Glutamatergic neuron (in vitro differentiated cells): Measurements from ENCODE around the gene CA4. TPM values are rescaled to one million over a fixed set of nuclear protein-coding genes. Genes with fewer than 3 reads are reported as not detected.
"Not testable (repeated sequence)": the region's sequence is repeated elsewhere in the genome, so short reads cannot be mapped to it uniquely, and the experiment has no call there.

Experiments used
- DNase-seq: peaks from one replicate; pipeline ENCODE4 v3.0.0; 2022
- H3K27ac Mint-ChIP-seq: one replicate; pipeline ENCODE4 v1.8.0; 2020; ENCODE audit warnings: mild to moderate bottlenecking, mixed read lengths, inconsistent platforms; ENCODE audit not compliant: unreplicated experiment
- H3K27me3 Mint-ChIP-seq: one replicate; pipeline ENCODE4 v1.8.0; 2020; ENCODE audit warnings: mild to moderate bottlenecking, moderate library complexity, mixed read lengths, inconsistent platforms; ENCODE audit not compliant: unreplicated experiment
- H3K36me3 Mint-ChIP-seq: one replicate; pipeline ENCODE4 v1.8.0; 2020; ENCODE audit warnings: mild to moderate bottlenecking, mixed read lengths, inconsistent platforms; ENCODE audit not compliant: unreplicated experiment
- H3K4me1 Mint-ChIP-seq: one replicate; pipeline ENCODE4 v1.8.0; 2020; ENCODE audit warnings: mild to moderate bottlenecking, low read depth, mixed read lengths, inconsistent platforms; ENCODE audit not compliant: unreplicated experiment
- H3K4me3 Mint-ChIP-seq: one replicate; pipeline ENCODE4 v1.8.0; 2020; ENCODE audit warnings: mild to moderate bottlenecking, mixed read lengths, inconsistent platforms; ENCODE audit not compliant: unreplicated experiment
- H3K9me3 Mint-ChIP-seq: one replicate; pipeline ENCODE4 v1.8.0; 2020; ENCODE audit warnings: mild to moderate bottlenecking, moderate library complexity, mixed read lengths, inconsistent platforms; ENCODE audit not compliant: unreplicated experiment
- CTCF ChIP-seq: fragments of 200-600 bp; sonication (generic); IDR thresholded peaks from one replicate; pipeline ENCODE4 v1.5.0; 2021; ENCODE audit not compliant: partially characterized antibody, unreplicated experiment
- long read RNA-seq: library from polyadenylated mRNA; unstranded; transcript quantifications from one replicate; pipeline ENCODE4 v2.0.0, GENCODE V29; 2020; ENCODE audit not compliant: unreplicated experiment
- total RNA-seq: library from RNA; stranded (reverse); fragmentation: NEBNext Ultra II Directional; extraction: Animal tissue kit (Norgen Biotek cat#: 25700); gene quantifications from one replicate; pipeline ENCODE4 v1.2.1, GENCODE V29; 2021; ENCODE audit not compliant: unreplicated experiment

Gene CA4
- 0.98 TPM for total RNA-seq
- long read RNA-seq, partial matches to known transcripts: 1 of 1 reads
- long read RNA-seq, other reads (novel, unspliced or antisense): 0 of 1 reads

GRCh38 chr17:60149691-60150582, at the start of gene CA4:
Gene CA4, plus strand, starts transcription at chr17:60149973. Its CDS starts 62 bp downstream, at chr17:60150035.
- DNase-seq: peak; percentile 47
- H3K36me3 Mint-ChIP-seq: no peaks in the 10 kb centered on the region
- H3K4me1 Mint-ChIP-seq: peaks cover 19% of the 10 kb centered on the region
- H3K4me3 Mint-ChIP-seq: peak within 1 kb of the TSS; percentile 76
- no peak within 1 kb of the TSS for H3K27ac Mint-ChIP-seq
- peaks cover 2% of the 10 kb centered on the region for H3K9me3 Mint-ChIP-seq
- TF ChIP-seq CTCF: no peak
- H3K27me3 Mint-ChIP-seq: peaks cover 22% of the 10 kb centered on the region

- H3K9me3 Mint-ChIP-seq, H3K4me3 Mint-ChIP-seq, H3K36me3 Mint-ChIP-seq: not testable (repeated sequence)
These were observed 49.2 kb upstream of the CA4 start for GRCh38 chr17:60100577-60100976.

GRCh38 chr17:60102015-60102631, 47.6 kb upstream of the CA4 start:
- not testable (repeated sequence) for H3K4me1 Mint-ChIP-seq, H3K27ac Mint-ChIP-seq, H3K36me3 Mint-ChIP-seq, H3K9me3 Mint-ChIP-seq, H3K27me3 Mint-ChIP-seq, DNase-seq
- peak overlapping the region; percentile 3 for H3K4me3 Mint-ChIP-seq

More at GRCh38 chr17:60100577-60100976, 49.2 kb upstream of the CA4 start:
- H3K27me3 Mint-ChIP-seq, H3K4me1 Mint-ChIP-seq, H3K27ac Mint-ChIP-seq, DNase-seq: not testable (repeated sequence)

GRCh38 chr17:60102632-60103096, 47.1 kb upstream of the CA4 start:
- H3K27me3 Mint-ChIP-seq: peaks cover 3% of the 10 kb centered on the region

GRCh38 chr17:60103957-60104356, 45.8 kb upstream of the CA4 start:
- TF ChIP-seq CTCF: no peak
- Mint-ChIP-seq H3K27ac (no peak overlapping the region), H3K36me3 (no peaks in the 10 kb centered on the region), H3K9me3 (no peaks in the 10 kb centered on the region), H3K27me3 (peaks cover 3% of the 10 kb centered on the region), H3K4me3 (no peak overlapping the region), H3K4me1 (no peaks in the 10 kb centered on the region)
- DNase-seq: no peak

More at GRCh38 chr17:60102632-60103096, 47.1 kb upstream of the CA4 start:
- no peak for DNase-seq
- TF ChIP-seq CTCF: no peak
- no peak overlapping the region for H3K27ac Mint-ChIP-seq
- H3K4me1 Mint-ChIP-seq: no peaks in the 10 kb centered on the region
- H3K9me3 Mint-ChIP-seq: no peaks in the 10 kb centered on the region
- no peaks in the 10 kb centered on the region for H3K36me3 Mint-ChIP-seq
- no peak overlapping the region for H3K4me3 Mint-ChIP-seq
